ENCODE results near the gene COPRS.

The COPRS gene

GRCh38 chr17:31854672-31855071 is 4.4 kb downstream of the COPRS start:
- no peak for DNase-seq (ENCODE audit: low read depth)
- no peak overlapping the region for H3K4me3 ChIP-seq (ENCODE audit: control insufficient read depth, low read depth, low read length)
- TF ChIP-seq, protein P1, sequence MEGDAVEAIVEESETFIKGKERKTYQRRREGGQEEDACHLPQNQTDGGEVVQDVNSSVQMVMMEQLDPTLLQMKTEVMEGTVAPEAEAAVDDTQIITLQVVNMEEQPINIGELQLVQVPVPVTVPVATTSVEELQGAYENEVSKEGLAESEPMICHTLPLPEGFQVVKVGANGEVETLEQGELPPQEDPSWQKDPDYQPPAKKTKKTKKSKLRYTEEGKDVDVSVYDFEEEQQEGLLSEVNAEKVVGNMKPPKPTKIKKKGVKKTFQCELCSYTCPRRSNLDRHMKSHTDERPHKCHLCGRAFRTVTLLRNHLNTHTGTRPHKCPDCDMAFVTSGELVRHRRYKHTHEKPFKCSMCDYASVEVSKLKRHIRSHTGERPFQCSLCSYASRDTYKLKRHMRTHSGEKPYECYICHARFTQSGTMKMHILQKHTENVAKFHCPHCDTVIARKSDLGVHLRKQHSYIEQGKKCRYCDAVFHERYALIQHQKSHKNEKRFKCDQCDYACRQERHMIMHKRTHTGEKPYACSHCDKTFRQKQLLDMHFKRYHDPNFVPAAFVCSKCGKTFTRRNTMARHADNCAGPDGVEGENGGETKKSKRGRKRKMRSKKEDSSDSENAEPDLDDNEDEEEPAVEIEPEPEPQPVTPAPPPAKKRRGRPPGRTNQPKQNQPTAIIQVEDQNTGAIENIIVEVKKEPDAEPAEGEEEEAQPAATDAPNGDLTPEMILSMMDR (IDR thresholded peaks at IDR 0.05; ENCODE audit: control insufficient read depth, insufficient read depth, low read depth, low read length, missing control alignments), result no peak

DNA sequence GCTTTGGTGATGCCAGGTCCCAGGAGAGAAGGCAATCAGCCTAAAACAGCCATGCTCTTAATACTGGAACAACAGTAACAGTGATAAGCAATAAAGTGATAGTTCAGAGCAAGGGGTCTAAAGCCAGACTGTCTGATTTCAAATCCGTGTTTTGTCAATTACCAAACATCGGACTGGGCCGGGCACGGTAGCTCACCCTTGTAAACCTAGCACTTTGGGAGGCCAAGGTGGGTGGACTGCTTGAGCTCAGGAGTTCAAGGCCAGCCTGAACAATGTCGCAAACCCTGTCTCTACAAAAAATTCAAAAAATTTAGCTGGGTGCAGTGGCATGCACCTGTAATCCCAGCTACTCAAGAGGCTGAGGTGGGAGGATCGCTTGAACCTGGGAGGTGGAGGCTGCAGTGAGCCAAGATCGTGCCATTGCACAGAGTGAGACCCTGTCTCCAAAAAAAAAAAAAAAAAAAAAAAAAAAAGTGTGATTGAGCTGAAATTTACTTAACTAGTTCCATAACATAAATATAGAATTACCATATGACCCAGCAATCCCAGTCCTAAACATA is 5.1 kb downstream of the COPRS start:
- no peak for DNase-seq (ENCODE audit: low read depth)
- H3K4me3 ChIP-seq (ENCODE audit: control insufficient read depth, low read depth, low read length), result no peak overlapping the region
- TF ChIP-seq, protein P1 (IDR thresholded peaks at IDR 0.05; ENCODE audit: control insufficient read depth, insufficient read depth, low read depth, low read length, missing control alignments), result no peak

GRCh38 chr17:31845291-31845690 is 13.8 kb downstream of the COPRS start:
- no peak for DNase-seq (ENCODE audit: low read depth)
- TF ChIP-seq, protein P1 (IDR thresholded peaks at IDR 0.05; ENCODE audit: control insufficient read depth, insufficient read depth, low read depth, low read length, missing control alignments), result no peak
- H3K4me3 ChIP-seq (ENCODE audit: control insufficient read depth, low read depth, low read length), result no peak overlapping the region

- TF ChIP-seq, protein P1 (IDR thresholded peaks at IDR 0.05; ENCODE audit: control insufficient read depth, insufficient read depth, low read depth, low read length, missing control alignments), result no peak
- no peak for DNase-seq (ENCODE audit: low read depth)
- no peak overlapping the region for H3K4me3 ChIP-seq (ENCODE audit: control insufficient read depth, low read depth, low read length)
Measured at GRCh38 chr17:31843070-31843745, 15.8 kb downstream of the COPRS start.

DNA sequence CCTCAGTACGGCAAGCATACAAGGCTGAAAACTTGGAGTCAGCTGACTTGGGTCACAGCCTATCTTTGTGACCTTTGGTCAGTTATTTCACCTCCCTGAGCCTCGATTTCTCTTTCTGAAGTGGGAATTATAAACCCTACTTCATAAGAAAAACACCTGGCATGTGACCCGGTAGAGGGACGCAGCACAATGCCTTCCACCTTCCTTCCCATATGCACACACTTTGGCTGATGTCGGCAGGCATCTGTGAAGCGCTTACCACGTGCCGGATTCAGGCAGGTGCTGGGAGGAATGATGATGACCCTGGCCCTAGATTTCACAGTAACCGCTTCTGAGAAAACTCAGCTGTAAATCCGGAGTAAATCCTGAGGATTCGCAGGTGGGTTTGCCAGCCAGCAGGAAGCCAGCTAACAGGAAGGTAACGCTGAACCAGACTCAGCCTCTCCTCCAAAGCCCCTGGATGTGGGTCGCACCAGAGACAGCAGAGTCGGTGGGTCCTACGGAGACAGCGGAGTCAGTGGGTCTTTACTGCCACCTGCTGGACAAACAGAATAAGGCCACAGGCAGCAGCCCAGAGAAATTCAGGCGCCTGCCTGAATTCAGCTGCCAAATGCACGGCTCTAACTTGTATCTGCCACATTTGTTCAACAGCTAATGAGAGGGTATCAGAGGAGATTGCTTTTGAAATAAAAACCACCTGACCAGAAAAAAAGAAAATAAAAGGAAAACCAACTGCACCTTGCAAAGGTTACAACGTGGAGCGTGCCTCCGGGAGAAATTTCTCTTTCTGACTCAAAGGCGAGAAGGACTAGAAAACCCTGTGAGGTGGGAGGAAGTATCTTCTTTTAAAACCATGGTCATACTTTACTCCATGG is 16.6 kb downstream of the COPRS start:
- TF ChIP-seq, protein P1 (IDR thresholded peaks at IDR 0.05; ENCODE audit: control insufficient read depth, insufficient read depth, low read depth, low read length, missing control alignments), result peak; percentile 97
- H3K4me3 ChIP-seq (ENCODE audit: control insufficient read depth, low read depth, low read length), result no peak overlapping the region
- DNase-seq (ENCODE audit: low read depth), result no peak

GRCh38 chr17:31841850-31842194 is 17.2 kb downstream of the COPRS start:
- TF ChIP-seq, protein P1 (IDR thresholded peaks at IDR 0.05; ENCODE audit: control insufficient read depth, insufficient read depth, low read depth, low read length, missing control alignments), result no peak

More at GRCh38 chr17:31841850-31842194, 17.2 kb downstream of the COPRS start:
- DNase-seq (ENCODE audit: low read depth), result no peak
- H3K4me3 ChIP-seq (ENCODE audit: control insufficient read depth, low read depth, low read length), result no peak overlapping the region
